ENCODE results near the gene LMF1.

DNA sequence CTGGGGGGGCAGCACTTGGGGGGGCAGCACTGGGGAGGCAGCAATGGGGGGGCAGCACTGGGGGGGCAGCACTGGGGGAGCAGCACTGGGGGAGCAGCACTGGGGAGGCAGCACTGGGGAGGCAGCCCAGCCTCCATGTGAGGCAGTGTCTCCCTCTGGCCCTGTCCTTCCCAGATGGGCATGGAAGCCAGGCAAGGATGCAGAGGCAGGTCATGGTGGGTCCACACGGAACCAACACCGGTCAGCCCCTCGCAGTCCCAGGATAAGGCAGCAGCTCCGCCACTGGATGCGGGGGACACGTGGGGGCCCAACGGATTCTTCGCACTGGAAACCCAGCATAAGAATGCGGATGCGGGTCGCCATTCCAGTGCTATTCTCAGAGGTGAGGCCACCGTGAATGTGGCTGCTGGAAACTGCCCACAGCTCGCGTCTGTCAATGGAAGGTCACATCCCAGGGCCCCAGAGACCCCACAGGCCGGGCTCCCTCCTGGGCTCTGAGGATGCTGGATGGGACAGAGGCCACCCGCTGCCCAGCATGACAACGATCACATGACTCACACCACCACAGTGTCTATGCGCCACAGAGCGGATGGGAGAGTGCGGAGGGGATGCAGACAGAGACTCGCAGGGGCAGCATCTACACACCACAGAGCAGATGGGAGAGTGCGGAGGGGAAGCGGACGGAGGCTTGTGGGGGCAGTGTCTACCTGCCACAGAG is 59.0 kb downstream of the LMF1 start:
- TF ChIP-seq, protein P1, sequence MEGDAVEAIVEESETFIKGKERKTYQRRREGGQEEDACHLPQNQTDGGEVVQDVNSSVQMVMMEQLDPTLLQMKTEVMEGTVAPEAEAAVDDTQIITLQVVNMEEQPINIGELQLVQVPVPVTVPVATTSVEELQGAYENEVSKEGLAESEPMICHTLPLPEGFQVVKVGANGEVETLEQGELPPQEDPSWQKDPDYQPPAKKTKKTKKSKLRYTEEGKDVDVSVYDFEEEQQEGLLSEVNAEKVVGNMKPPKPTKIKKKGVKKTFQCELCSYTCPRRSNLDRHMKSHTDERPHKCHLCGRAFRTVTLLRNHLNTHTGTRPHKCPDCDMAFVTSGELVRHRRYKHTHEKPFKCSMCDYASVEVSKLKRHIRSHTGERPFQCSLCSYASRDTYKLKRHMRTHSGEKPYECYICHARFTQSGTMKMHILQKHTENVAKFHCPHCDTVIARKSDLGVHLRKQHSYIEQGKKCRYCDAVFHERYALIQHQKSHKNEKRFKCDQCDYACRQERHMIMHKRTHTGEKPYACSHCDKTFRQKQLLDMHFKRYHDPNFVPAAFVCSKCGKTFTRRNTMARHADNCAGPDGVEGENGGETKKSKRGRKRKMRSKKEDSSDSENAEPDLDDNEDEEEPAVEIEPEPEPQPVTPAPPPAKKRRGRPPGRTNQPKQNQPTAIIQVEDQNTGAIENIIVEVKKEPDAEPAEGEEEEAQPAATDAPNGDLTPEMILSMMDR (IDR thresholded peaks at IDR 0.05; ENCODE audit: low read depth, low read length) = no peak
- TF ChIP-seq POLR2A (IDR thresholded peaks at IDR 0.05; ENCODE audit: extremely low read depth, insufficient read length) (no peak), MYC (IDR thresholded peaks at IDR 0.05; ENCODE audit: low read depth, low read length) (no peak)
- TF ChIP-seq, protein P2, sequence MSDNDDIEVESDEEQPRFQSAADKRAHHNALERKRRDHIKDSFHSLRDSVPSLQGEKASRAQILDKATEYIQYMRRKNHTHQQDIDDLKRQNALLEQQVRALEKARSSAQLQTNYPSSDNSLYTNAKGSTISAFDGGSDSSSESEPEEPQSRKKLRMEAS (IDR thresholded peaks at IDR 0.05; ENCODE audit: low read depth, low read length) = no peak
